ENCODE results near the gene PGC.
A peak's percentile ranks its signal among the peaks of the same experiment; 100 is the strongest.

PGC gene

DNA sequence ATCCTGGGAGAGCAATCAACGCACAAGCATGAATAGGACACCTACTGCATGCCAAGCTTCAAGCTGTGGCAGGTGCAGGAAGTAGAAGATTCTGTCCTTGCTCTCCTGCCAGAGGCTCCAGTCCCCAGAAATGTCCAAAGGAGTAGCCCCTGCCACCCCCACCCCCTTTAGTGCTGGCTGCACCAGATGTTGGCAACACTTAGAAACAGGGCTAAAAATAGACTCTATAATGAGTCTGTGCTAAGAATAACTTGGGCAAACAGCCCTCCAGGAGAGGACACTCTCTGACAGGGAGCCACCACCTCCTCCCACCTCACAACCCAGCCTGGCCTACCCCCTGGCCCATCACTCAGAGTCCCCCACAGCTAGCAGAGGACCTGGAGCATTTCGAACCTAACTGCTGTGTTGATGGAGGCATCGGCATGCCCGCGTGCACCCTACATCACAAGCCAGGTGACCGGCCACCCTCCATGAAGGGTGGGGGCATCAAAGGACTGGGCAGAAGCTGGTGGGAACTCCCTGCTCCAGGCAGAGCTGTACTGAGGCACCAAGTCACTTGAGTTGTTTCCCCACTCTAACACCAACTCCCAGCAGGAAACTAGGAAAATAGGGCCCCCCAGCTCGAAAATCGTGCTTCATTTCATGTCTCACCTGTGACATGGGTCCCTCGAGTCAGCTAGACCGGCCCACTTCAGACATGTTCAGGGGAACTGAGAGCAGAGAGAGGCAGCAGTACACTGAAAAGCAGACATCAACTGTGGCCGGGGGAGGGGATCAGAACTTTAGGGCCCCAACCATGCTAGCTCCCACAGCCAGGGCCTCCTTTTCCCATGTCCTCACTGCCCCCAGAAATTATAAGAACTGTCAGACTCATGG is 30.4 kb downstream of the PGC start:
- DNase-seq, result peak in 2 of 58 donors; percentile 30 to 59

DNA sequence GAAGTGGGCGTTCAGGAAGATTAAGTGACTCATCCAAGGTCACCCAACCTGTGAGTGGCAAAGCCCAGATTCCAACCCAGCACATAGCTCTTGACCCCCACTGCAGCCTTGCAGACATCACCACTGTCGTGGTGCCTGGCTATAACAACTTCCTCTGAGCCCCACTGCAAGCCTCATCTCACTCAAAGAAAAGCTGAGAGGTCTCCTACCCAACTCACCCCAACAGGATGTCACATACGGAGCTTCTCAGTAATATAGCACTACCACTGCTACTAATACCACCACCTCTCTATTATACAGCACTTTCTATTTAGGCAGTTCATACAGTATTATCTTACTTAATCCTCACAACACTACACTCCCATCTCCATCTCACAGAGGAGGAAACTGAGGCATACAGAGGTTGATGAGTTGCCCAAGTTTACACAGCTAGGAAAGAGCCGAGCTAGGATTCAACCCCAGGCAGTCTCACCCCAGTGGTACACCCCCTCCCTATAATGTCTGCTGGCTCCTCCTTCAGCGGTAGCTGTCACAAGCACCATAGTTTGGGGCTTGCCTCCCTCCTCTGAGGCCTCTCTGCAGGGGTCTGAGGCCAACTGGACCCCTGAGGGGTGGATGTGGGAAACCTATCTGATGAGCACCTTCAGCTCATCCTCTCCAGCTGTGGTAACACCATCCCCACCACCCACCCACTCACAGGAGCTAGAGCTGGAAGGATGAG is 31.2 kb downstream of the PGC start:
- no peak for DNase-seq

DNA sequence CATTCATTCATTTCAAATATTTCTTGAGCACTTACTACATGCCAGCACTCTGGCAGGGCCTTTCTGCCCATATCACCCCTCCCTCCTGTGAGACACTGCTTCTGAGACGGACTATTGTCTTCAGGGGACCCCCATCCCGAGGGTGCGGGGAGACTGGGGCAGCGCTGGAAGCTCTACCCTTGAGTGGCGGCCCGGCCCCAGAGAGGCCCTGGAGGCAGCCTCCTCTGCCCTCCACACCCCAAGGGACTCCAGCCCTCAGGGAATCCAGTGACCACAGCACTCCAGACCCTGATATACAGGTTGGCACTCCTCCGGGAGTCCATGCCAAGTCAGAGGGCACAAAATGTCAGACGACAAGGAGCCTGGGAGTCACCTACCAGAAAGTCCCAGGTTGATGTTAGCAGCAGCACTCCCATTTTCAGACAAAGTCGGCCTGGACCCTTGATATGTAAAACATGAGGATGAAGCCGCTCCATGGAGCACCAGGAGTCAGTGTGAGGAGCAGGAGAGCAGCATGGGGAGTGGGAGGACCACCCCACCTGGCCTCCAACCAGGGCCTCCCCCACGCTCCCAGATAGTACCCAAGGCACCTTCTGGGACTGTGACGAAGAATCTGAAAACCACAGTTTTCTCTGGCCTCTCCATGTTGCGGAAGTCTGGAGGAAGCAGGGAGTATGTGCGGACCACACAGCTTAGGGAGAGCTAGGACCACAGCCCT is 32.5 kb downstream of the PGC start:
- DNase-seq, result no peak

DNA sequence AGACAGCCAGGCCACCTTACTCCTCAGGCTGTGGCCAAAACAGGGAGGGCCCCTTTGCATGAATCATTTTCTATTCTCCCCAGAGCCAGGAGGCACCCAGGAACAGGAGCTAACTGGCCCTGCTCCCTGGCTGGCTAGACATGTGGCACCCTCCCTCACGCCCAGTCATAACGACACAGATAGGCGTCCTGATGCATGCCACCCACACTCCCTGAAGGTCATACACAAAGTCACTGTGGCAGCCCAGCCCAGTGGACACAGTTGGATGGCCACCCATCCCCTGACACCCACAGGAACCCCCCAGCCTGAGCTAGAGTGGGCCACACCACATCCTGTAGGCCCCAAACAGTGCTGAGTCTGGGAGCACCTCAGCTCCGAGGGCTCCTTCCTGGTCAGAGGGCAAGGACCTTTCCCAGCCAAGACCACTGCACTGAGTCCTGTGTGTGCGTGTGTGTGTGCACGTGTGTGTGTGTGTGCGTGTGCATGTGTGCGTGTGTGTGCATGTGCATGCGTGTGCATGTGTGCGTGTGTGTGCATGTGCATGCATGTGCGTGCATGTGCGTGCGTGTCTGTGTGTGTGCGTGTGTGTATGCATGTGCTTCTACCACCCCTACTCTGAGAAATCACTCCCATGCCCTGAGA is 33.4 kb downstream of the PGC start:
- peak in 11 of 58 donors; percentile 46 to 70 (median 59) for DNase-seq

DNA sequence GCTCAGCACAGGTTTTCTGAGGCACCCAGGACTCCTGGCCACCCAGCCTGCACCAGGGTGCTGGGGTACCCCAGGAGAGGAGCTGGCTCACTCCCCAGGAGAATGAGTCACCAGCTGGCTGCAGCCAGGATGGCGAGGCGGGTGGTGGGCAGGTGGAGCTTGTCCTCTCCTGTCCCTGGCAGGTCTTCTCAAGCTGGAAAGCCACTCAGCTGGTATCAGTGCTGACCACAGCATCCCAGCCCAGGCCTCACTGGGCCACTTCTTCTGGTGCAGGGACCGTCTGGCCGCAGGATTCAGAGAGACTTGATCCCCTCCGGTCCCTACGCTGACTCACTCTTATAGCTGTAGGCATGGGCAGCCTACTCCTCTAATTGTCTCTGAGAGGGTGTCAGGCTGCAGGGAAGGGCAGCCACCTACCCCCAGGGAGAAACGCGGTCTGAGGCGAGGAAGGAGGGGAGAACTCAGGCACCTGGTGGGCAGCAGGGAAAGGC is 34.0 kb downstream of the PGC start:
- DNase-seq, result peak in 56 of 58 donors; percentile 25 to 92 (median 75)

DNA sequence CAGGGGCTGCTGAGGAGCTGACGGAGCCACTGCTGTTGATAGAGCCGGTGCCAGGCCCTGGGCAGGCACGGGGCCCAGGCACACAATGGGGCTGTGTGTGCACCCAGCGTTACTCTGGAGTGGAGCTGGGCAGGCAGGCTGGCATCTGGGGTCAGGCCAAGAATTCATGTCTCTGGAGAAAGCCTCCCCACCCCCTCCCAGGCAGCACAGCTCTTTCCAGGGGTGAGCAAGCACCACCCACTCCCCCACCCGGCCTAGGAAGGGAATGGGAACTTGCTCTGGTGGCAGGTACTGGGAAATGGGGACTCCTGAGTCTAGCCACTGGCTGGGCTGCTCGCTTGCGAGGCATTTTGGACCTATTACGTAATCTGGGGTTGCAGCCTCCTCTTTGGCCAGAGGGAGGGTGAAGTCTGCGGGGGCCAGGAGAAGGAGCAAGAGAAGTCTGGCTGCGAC is 34.5 kb downstream of the PGC start:
- peak in 57 of 58 donors; percentile 42 to 97 (median 88) for DNase-seq

DNA sequence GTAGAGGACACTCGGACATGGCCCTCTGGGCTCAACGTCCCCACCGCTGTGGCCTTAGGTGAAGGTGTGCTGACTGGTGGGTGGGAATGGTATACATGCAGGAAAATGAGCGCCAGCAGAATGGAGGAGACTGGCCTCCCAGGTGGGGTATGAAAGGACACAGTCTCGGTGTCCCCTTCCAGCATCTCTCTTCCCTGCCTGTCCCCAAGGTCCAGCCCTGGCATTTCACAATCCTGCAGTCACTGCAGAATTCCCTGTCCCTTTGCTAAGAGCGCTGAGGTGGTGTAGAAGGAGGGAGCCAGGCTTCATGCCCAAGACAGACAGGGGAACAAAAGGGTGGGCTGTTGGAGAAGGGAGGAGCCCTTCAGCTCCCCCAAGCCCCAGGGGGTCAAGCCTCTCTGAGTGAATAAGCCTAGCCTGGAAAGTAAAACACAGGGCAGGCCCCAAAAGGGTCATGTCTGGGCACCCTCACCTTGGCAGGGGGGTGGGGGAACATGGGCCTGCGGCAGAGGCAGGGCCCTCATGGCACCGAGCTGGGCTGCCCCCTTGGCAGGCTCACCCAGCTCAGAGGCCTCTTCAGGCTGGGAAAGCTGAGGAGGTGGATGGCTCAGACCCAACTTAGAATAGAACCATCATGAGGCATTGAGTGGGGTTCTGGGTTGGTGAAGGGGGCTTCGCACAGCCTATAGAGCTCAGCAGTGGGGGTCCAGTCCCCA is 35.7 kb downstream of the PGC start:
- no peak for DNase-seq

DNA sequence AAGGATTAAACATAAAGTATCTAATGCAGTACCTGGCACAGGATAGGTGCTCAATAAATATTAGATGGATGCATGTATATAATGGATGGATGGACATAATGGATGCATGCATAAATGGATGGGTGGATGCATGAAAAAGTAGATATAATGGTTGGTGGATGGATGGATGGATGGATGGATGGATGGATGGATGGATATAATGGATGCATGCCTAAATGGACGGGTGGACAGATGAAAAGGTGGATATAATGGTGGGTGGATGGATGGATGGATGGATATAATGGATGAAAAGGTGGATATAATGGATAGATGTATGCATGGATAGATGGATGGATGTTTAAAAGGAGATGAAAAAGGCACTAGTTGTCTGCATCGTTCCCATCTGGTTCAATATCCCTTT is 37.8 kb downstream of the PGC start:
- no peak for DNase-seq

DNA sequence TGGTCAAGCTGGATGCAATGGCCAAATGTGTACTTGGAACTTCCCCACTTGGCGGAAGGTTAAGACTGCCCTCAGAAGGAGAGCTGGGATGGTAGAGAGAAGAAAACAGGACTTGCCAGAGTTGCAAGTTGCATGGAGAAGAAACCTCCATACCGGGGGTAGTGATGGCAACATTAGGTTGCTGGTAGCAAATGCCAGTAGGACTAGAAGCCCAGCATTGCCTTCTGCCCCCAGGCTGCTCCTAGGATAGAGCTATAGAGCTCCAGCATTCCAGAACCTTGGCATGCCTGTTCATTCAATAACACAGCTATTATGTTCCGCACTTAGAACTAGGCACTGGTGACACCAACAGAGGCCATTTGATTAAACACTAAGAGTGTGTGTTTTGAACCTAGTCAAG is 38.3 kb downstream of the PGC start:
- no peak for DNase-seq

DNA sequence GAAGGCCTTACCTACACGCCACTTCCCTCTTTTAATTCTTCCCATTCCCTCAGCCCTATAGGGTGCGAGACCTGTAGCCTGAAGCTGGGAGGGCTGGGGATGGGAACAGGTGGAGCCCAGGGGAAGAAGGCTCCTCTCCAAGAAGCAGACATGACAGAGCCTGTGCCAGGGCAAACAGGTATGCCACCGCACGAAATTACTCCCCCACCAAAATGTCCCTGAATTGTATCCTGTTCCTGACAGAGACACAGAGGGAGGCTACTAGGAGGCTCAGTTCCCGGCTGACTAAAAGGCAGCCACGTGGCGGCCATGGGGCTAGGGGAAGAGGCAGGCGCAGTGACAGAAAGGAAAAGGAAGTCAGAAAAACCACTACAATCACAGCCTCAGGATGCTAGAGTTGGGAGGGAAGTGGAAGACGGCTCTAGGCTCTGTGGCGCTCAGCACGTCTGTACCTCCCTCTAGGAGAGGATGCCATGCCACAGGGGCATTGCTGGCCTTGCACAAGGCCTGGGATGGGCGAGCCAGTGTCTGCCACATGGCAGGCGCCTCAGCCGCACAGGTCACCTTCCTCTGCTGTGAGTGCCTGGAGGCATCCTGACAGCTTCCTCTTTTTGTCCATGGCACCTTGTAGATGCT is 39.5 kb downstream of the PGC start:
- DNase-seq, result peak in 16 of 58 donors; percentile 19 to 56 (median 34)

DNA sequence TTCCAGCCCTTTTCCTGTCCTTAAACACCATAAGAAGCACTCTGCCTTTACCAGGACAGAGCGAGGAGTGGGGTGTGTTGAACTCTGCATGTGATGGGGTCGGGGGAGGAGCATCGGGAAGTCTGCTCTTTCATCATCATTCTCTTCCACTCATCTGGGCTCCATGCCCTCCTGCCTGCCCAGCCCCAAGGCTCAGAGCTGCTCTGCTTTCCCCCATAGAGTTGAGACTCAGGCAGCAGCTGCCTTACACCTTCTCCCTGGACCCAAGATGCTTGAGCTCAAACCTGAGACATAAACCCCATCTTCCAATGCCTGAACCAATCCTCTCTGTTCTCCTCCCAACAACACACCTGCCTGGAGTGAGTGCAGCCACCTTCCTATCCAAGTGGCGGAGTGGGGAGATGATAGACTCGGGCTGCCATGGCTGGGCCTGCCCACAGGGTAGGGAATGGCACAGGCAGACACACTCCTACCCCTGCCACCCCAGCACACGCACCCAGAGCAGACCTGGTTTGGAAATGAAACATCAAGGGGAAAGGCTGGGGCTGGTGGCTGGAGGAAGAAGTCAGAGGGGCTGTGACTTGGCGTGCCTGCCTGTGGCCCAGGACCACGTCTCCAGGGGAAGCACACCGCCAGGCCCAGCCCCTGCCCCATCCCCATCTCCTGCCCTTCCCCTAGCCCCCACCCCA is 40.2 kb downstream of the PGC start:
- DNase-seq, result peak in 36 of 58 donors; percentile 16 to 74 (median 42)

DNA sequence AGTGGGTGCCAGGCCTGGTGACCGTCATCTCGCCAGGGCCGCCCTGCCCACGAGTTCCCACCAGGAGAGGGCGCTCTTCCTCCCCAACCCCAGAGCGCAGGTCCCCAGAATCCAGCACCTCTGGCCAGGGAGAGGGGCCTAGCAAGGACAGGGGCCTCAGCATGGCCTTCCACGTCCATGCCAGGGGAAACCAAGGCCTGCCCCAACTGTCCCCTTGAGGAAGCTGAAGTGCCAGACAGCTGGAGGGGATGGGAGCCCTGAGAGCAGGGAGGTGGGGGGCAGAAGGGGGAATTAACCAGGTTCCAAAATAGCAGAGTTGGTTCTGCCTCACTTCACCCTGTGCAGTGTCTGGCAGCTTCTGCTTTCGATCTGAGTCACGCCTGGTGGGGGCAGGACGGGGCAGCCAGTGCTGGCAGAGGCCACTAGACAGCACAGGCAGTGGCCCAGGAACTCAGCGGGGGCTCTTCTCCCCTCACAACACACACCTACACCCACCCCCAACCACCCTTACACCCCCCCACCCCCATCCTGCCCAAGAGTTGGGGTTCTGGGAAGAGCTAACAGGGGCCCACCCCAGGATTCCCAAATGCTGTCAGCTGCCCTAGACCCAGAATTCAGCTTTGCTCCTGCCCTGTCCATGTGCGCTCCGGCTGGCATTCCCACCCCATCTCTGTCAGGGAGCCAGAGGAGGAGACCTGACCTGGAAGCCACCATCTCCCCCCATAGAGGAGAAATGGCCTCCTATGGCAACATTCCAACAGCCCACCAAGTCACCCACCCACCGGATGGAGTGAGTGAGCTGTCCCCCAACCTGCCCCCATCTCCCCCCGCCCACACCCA is 41.0 kb downstream of the PGC start:
- DNase-seq, result peak in 55 of 58 donors; percentile 48 to 91 (median 76)

DNA sequence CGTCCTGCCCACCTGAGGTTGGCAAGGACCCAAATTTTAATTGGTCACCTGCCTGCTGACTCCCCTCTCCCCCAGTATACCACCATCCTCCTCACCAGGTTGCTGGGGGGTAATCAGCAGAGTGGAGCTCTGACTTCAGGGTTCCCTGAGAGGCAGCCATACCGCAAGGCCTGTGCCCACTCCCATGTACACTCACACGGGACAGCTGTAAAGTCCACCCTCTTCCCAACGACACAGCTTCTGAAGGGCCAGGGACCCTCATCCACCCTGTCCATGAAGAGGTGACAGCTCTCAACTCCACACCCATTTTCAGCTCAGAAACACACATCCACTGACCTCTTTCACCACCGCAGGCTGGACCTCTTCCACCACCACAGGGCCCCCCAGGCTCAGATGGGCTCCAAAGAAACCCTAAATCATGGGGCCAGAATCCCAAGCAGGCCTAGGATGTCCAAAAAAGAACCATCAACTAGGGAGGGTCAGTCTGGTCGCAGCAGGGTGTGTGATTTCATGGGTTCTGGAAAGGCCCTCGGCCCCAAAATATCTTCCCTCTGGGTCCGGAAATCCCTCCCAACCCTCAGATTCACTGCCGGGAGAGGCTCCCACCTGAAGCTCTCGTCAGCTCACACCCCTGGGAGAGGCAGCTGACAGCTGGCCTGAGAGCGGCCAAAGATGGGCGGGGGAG is 41.7 kb downstream of the PGC start:
- no peak for DNase-seq

DNA sequence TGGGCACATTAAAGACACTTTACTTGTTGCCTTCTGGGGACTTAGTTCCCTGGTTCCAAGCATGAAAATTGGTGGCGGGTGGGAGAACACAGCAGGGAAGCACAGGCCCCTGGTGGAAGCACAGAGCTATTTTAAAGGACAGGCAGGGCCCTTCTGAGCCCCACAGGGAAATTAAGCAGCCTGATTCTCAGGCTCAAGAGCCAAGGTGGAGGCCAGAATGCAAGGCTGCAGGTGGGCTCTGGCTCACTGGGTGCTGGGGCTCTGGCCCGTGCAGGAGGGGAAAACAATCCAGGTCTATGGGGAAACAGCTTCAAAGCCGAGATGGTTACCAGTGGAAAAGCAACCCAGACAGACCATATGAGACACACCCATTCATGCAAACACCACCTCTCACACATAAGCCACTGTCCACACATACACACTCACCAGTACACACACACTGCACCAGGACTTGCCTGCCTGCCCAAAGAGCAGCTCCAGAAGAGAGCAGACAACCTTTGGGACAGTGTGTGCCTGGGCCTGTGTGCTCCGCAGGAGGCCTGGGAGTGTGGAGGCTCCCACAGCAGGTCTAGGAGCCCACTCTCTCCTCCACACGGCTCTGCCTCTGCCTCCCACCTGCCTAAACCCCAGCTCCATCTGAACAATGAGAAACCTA is 42.4 kb downstream of the PGC start:
- DNase-seq, result no peak

DNA sequence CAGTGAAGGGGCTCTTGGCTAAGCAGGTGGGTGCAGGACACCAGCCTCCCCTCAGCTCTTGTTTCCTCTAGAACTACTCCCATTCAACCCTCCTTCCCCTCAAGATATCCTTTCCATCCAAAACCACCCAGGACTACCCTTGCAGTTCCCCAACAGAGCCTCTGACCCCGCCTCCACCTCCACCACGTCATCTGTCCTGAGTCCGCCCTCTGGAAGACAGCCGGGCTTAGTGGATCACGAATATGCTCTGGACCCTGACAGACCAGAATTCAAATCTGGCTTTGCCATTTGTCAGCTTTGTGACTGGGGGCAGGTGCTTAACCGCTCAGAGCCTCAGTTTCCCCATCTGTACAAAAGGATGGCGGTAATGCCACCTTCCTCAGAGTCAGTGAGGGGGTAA is 43.2 kb downstream of the PGC start:
- DNase-seq, result peak in 34 of 58 donors; percentile 7 to 67 (median 40)

DNA sequence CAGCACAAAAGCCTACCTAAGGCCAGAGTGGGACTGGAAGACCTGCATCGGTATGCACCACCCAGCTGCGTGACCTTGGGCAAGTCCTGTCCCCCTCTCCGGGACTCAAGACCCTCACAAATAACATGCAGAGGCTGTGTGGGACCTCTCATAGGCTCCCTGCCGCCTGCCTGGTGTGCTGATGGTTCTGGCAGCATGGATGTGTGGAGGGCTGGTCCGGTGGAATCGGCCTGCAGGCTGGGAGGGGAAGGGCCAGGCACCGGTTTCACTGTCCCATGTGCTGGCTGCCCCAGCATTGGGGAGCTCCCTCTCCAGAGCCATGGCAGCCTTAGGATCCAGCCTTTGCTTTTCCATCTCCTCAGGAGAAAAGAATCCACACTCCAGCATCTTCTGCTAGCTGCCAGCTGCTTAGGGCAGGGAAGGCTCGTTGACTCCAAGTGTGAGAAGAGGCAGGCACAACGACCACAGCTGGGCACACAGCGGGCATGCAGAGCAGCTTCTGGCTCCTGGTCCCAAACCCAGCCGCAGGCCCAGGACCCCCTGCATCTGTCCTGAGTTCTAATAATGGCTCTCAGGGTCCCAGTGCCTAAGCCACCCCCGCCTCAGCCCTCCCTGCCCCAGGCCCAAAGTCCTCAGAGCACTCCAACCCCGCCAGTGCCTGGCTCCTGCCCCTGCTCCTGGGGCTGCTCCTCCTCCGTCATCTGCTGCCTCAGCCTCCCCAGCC is 44.3 kb downstream of the PGC start:
- DNase-seq, result no peak
